Cortex of kidney (tissue), 1 donor: ENCODE measurements around the gene GRM1.

ENCODE experiments used
- DNase-seq: peaks from one replicate; lab custom pipeline; 2025; lab: John Stamatoyannopoulos, UW

The GRM1 gene

GRCh38 chr6:146481527-146481926 is 452.7 kb downstream of the GRM1 start:
- no peak for DNase-seq

GRCh38 chr6:146484411-146484810 is 455.5 kb downstream of the GRM1 start:
- no peak for DNase-seq
